Measurements from ENCODE around the gene MGST1.

MGST1 gene

DNA sequence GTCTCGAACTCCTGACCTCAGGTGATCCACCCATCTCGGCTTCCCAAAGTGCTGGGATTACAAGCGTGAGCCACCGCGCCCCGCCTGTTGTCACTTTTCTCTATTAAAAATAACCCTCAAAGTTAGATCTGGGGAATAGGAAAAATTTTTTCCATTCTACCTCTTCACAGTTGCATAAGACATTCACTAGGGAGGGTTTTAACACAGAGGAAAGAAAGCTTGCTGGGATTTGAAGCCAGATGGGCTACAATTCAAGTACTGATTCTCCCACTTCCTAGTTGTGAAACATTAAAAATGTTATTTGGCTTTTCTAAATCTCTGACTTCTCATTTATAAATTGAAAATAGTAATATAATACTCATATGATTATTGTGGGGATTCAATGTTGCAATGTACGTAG is 46.7 kb upstream of the MGST1 start:
- Histone ChIP-seq H3K4me3 (ENCODE audit: low read length) (no peak overlapping the region), H3K9ac (ENCODE audit: low read length) (no peak overlapping the region), H3F3A (ENCODE audit: insufficient read depth, low read length) (no peaks in the 10 kb centered on the region), H3K4me1 (ENCODE audit: low read length) (no peaks in the 10 kb centered on the region), H3K9me3 (replicated peaks; ENCODE audit: insufficient read depth, low read length) (no peaks in the 10 kb centered on the region), H3K79me2 (ENCODE audit: low read length) (no peaks in the 10 kb centered on the region), H3K27me3 (replicated peaks; ENCODE audit: insufficient read depth, low read length) (no peaks in the 10 kb centered on the region), H3K4me2 (ENCODE audit: low read depth, low read length) (no peak overlapping the region), H3K27ac (ENCODE audit: low read length) (no peak overlapping the region), H4K20me1 (ENCODE audit: insufficient read depth, low read length) (no peaks in the 10 kb centered on the region), H2AFZ (ENCODE audit: low read length) (no peak overlapping the region), H3K9me2 (replicated peaks; ENCODE audit: insufficient read depth, low read length) (no peaks in the 10 kb centered on the region), H3K36me3 (replicated peaks; ENCODE audit: insufficient read depth, low read length) (no peaks in the 10 kb centered on the region)
- DNase-seq = no peak
- TF ChIP-seq, protein P1, sequence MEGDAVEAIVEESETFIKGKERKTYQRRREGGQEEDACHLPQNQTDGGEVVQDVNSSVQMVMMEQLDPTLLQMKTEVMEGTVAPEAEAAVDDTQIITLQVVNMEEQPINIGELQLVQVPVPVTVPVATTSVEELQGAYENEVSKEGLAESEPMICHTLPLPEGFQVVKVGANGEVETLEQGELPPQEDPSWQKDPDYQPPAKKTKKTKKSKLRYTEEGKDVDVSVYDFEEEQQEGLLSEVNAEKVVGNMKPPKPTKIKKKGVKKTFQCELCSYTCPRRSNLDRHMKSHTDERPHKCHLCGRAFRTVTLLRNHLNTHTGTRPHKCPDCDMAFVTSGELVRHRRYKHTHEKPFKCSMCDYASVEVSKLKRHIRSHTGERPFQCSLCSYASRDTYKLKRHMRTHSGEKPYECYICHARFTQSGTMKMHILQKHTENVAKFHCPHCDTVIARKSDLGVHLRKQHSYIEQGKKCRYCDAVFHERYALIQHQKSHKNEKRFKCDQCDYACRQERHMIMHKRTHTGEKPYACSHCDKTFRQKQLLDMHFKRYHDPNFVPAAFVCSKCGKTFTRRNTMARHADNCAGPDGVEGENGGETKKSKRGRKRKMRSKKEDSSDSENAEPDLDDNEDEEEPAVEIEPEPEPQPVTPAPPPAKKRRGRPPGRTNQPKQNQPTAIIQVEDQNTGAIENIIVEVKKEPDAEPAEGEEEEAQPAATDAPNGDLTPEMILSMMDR (IDR thresholded peaks at IDR 0.05; ENCODE audit: low read length) = no peak
- TF ChIP-seq EZH2phosphoT487 (IDR thresholded peaks at IDR 0.05; ENCODE audit: low read length) = no peak
- TF ChIP-seq EZH2 (optimal IDR thresholded peaks at IDR 0.05; ENCODE audit: low read depth, low read length) = no peak

DNA sequence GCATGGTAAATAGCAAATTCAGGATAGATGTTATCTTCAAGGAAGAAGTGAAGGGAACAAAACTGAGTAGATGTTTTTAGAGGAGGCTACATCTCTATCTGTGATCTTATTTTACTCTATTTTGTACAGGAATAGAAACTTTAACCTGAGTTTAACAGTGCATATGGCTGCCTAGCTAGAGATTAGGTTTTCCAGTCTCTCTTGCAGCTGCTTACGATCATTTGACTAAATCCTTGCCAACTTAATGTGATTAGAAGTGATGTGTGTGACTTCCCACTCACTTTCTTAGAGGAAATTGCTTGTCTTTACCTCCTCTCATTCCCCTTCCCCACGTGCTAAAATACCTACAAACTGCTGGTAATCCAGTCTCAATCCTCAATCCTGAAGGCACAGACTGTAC is 43.5 kb upstream of the MGST1 start:
- no peaks in the 10 kb centered on the region for H3K9me3 ChIP-seq (replicated peaks; ENCODE audit: insufficient read depth, low read length)
- no peak overlapping the region for H2AFZ ChIP-seq (ENCODE audit: low read length)
- H3K4me3 ChIP-seq (ENCODE audit: low read length) = no peak overlapping the region
- no peaks in the 10 kb centered on the region for H3K79me2 ChIP-seq (ENCODE audit: low read length)
- no peaks in the 10 kb centered on the region for H3K4me1 ChIP-seq (ENCODE audit: low read length)
- H3K4me2 ChIP-seq (ENCODE audit: low read depth, low read length) = no peak overlapping the region
- no peaks in the 10 kb centered on the region for H3F3A ChIP-seq (ENCODE audit: insufficient read depth, low read length)
- DNase-seq = no peak
- H3K9ac ChIP-seq (ENCODE audit: low read length) = no peak overlapping the region
- no peaks in the 10 kb centered on the region for H3K36me3 ChIP-seq (replicated peaks; ENCODE audit: insufficient read depth, low read length)
- no peak overlapping the region for H3K27ac ChIP-seq (ENCODE audit: low read length)
- H3K9me2 ChIP-seq (replicated peaks; ENCODE audit: insufficient read depth, low read length) = no peaks in the 10 kb centered on the region
- no peak for TF ChIP-seq EZH2 (optimal IDR thresholded peaks at IDR 0.05; ENCODE audit: low read depth, low read length)
- TF ChIP-seq EZH2phosphoT487 (IDR thresholded peaks at IDR 0.05; ENCODE audit: low read length) = no peak
- TF ChIP-seq, protein P1 (IDR thresholded peaks at IDR 0.05; ENCODE audit: low read length) = no peak
- H4K20me1 ChIP-seq (ENCODE audit: insufficient read depth, low read length) = no peaks in the 10 kb centered on the region
- no peaks in the 10 kb centered on the region for H3K27me3 ChIP-seq (replicated peaks; ENCODE audit: insufficient read depth, low read length)

DNA sequence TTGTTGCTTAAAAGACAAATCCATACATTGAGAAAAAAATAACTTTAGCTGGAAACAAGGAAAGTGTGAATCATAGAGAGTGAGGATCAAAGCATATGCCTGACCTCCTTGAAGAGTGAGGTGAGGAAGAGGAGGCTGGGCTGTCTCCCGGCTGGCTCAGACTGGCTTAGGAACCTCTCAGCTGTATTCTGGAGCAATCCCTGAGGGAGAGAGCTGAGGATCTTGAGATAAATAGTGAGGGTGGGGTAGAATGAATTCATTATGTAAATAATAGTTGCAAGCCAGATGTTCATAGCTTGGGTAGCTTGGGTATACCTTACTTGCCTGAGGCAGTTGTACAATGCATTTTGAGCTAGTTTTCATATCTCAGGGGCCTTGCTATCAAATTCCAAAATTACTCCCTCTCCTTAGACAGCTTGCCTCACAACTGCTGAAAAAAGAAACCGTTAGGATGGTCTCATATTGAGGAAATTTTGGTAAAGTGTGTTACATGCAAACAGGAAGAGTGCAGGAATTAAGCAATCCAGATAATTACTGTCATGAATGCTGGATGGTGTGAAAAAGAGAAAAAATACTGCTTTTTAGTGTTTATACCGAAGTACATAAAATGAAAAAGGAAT is 39.5 kb upstream of the MGST1 start:
- DNase-seq = no peak

More for the DNA sequence above, 39.5 kb upstream of the MGST1 start:
- Histone ChIP-seq H3K79me2 (ENCODE audit: low read length) (no peaks in the 10 kb centered on the region), H3F3A (ENCODE audit: insufficient read depth, low read length) (no peaks in the 10 kb centered on the region), H3K27me3 (replicated peaks; ENCODE audit: insufficient read depth, low read length) (no peaks in the 10 kb centered on the region), H3K4me1 (ENCODE audit: low read length) (no peaks in the 10 kb centered on the region), H3K27ac (ENCODE audit: low read length) (no peak overlapping the region), H3K9me3 (replicated peaks; ENCODE audit: insufficient read depth, low read length) (no peaks in the 10 kb centered on the region), H4K20me1 (ENCODE audit: insufficient read depth, low read length) (no peaks in the 10 kb centered on the region), H3K36me3 (replicated peaks; ENCODE audit: insufficient read depth, low read length) (no peaks in the 10 kb centered on the region), H3K9ac (ENCODE audit: low read length) (no peak overlapping the region), H2AFZ (ENCODE audit: low read length) (no peak overlapping the region), H3K4me2 (ENCODE audit: low read depth, low read length) (no peak overlapping the region), H3K4me3 (ENCODE audit: low read length) (no peak overlapping the region), H3K9me2 (replicated peaks; ENCODE audit: insufficient read depth, low read length) (no peaks in the 10 kb centered on the region)
- TF ChIP-seq EZH2phosphoT487 (IDR thresholded peaks at IDR 0.05; ENCODE audit: low read length) = no peak
- TF ChIP-seq EZH2 (optimal IDR thresholded peaks at IDR 0.05; ENCODE audit: low read depth, low read length) = no peak
- TF ChIP-seq, protein P1 (IDR thresholded peaks at IDR 0.05; ENCODE audit: low read length) = no peak
